ENCODE data around the gene DPP7.
"Not testable (repeated sequence)": the region's sequence is repeated elsewhere in the genome, so short reads cannot be mapped to it uniquely, and the experiment has no call there.

DPP7 gene

DNA sequence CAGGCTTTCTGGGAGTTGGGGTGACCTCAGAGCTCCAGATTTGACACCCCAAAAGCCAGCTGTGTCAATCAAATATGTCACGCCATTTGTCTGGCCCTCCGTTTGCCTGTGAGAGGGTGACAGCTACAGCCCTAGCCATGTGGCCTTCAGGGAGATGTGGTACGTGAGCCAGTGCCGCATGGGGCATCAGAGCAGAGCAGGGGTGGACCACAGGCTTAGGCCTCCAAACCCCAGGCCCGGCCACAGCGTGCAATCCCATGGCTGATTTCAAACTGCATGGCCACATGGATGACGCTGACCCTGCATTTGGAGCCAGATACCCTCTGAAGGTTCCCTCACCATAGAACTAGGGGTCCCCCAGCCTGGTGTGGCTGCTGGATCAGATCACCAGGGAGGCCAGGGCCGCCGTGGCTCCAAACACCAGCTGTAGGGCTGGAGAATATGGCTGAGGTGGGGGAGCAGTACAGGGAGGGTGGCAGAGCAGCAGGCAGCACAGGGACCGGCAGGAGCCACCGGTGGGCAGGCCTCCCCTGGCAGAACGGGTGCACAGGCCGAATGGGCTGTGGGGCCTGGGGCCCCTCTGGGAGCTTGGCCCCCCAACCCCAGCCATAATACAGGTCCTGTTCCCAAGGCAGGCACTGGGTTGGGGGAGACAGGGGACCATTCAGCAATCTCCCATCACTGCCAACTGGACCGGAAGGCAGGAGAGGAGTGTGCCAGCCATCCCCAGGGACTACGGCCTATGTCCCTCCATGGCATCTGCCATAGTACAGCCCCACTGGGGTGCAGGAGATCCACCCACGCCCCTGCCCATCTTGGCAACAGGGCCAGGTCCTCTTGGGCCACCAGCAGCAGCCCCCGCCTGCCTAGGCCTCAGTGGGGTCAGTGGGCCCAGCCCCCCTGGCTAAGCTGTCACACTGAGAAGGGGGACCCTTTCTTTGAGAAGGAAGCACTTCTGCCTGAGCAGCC lies 45.7 kb downstream of the DPP7 start:
- no peak for DNase-seq

DNA sequence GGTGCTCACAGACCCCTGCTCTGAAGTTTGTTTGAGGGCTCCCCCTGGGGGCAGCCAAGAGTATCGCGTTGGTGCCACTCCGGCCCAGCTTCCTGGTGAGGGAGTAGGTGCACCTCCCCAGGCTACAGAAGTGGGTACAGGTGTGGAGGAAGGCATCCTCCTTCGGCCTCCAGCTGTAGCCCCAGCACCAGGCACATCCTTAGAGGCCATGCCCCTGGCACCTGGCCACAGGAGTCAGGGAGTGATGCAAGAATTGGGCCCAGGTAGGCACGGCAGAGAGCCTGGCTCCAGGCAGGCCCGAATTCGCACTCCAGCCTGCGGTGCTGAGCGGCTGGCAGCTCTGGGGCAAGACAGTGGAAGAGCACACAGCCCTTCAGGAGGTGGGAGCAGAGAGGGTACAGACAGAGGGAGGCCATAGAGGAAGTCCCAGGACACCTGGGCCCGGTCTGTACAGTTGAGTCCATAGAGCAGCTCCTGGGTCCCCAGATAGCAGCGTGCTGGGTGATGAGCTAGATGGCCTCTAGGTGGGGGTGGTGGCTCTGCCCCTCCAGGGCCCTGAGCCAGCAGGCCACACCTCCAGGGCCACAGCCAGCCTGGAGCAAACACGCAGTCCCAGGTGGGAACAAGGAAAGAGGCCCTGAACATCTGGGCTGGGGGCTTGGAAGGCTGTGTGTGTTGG lies 46.5 kb downstream of the DPP7 start:
- peak; percentile 35 for DNase-seq

- DNase-seq, result no peak
These were observed 48.3 kb downstream of the DPP7 start for GRCh38 chr9:137066096-137066861.

DNA sequence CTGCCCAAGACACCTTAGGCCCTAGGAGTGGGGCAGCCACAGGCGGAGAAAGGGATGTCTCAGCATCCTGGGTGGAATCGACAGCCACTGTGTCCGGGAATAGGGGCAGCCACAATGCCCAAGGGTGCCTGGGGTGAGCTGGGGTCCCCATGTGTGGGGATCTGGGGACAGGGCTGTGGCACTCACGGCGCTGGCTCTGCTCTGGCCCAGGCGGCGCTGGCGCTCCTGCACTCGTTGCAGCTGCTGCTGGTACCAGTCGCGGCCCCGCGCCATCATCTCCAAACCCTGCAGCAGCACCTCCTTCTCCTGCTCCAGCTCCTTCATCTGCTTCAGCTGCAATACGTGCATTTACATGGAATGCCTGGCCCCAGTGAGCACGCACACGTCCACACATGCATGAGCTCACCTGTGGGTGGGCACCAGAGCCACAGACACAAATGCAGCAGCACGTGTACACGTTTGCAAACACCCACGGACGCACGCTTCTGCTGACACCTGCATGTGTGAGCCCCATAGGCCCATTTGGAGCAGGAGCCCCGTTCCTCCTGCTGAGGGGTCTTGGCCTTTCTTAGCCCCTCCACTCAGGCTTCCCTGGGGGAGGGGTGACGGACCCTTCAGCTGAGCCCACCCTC lies 49.1 kb downstream of the DPP7 start:
- no peak for DNase-seq

- DNase-seq, result no peak
These were observed 49.7 kb downstream of the DPP7 start for GRCh38 chr9:137064880-137065164.

DNA sequence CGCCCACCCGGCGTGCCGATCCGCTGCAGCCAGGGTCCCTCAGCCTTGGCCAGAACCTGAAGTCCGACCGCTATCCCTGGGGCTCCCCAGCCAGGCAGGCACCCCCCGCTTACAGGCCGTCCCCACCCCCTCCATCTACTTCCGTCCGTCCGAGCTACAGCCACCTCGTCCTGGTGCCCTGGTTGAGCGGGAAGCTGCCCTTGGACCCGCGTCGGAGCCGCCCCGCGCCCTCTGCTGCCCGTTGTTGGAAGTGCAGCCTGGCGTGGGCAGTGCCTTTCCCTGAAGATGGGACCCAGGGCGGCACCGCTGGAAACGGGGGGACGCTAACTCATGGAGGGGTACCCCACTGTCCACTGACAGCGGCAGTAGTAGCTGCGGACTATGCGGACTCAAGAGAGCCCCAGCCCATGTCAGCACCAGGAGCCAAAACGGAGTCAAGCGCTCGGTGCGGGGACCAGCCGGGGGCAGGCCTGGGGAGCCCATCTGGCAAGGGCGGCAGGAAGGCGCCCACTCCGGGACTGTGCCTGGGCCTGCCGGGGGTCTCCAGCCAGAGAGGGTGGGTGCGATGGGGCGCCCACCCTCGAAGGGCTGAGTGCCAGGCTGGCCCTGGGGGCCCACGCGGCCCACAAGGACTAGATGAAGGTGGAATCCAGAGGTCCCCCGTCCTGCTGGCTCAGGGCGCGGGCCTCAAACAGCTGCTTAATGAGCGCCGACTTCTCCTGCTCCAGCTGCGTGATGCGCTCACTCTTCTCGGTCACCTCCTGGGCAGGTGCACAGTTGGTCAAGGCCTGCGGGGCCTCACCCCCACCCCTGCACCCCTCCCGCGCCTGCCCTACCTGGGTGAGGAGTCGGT lies 50.3 kb downstream of the DPP7 start:
- DNase-seq, result no peak

GRCh38 chr9:137063311-137064026 lies 51.1 kb downstream of the DPP7 start:
- no peak for DNase-seq

DNA sequence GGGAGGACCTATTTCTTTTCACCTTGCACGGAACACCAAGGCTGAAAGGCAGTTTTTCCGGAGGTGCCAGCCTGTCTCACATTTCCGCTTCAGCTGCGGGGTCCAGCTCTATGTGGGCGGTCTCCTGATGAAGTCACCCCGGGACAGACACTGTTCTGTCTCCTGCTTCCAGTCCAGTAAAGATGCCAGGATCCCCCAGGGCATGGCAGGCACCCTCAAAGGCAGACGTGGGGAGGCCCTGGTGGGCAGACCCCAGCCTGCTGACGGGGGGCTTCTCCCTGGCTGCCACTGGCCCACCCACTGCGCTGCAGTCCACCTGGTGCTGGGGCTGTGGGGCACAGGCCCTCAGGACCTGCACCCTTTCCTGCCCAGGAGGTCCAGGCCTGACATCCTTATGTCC lies 51.7 kb downstream of the DPP7 start:
- DNase-seq, result not testable (repeated sequence)

- no peak for DNase-seq
These were observed 52.1 kb downstream of the DPP7 start for GRCh38 chr9:137062384-137062783.
